Keratinocyte (primary cell): ENCODE results near the gene PIH1D1. TPM values are rescaled to one million over a fixed set of nuclear protein-coding genes. Genes with fewer than 3 reads are reported as not detected.

ENCODE experiments used
- DNase-seq: peaks from one replicate; pipeline ENCODE4 v3.0.0-alpha.2; 2011; ENCODE audit warnings: low read depth, missing footprints, low spot score
- FAIRE-seq: peaks from 2 replicates; lab custom pipeline; 2011; peaks lifted over from hg19 to GRCh38; lab: Jason Lieb, UNC
- H2AFZ ChIP-seq: 2 replicates; pipeline ENCODE4 v1.6.0; 2012; ENCODE audit warnings: low read length, control low read depth, inconsistent platforms; ENCODE audit not compliant: control insufficient read depth
- H3K27ac ChIP-seq: 2 replicates; pipeline ENCODE4 v1.5.1; 2011; ENCODE audit warnings: low read length; ENCODE audit not compliant: control insufficient read depth, insufficient read depth
- H3K27me3 ChIP-seq: 3 replicates; pipeline ENCODE4 v1.6.0; 2011; ENCODE audit warnings: low read length; ENCODE audit not compliant: control insufficient read depth, insufficient read depth; ENCODE audit errors: extremely low read depth
- H3K36me3 ChIP-seq, 2 experiments: 2 replicates in 1 of 2; 3 replicates in 1 of 2; pipeline ENCODE4 v1.5.1; 2011; ENCODE audit warnings: low read length in 2 of 2, mild to moderate bottlenecking in 1 of 2; ENCODE audit not compliant: control insufficient read depth in 2 of 2, insufficient read depth in 2 of 2; ENCODE audit errors: extremely low read depth in 1 of 2
- H3K4me1 ChIP-seq: 3 replicates; pipeline ENCODE4 v1.5.1; 2011; ENCODE audit warnings: low read length; ENCODE audit not compliant: control insufficient read depth, insufficient read depth; ENCODE audit errors: extremely low read depth
- H3K4me2 ChIP-seq: 3 replicates; pipeline ENCODE4 v1.6.0; 2011; ENCODE audit warnings: low read depth, low read length; ENCODE audit not compliant: control insufficient read depth, insufficient read depth; ENCODE audit errors: extremely low read depth
- H3K4me3 ChIP-seq, 3 experiments: fragments of 200-600 bp in 1 of 3; sonication (generic) in 1 of 3; 2 replicates in 2 of 3; 3 replicates in 1 of 3; pipeline ENCODE4 v1.5.1; 2011 to 2016; ENCODE audit warnings: low read length in 3 of 3, mild to moderate bottlenecking in 3 of 3, control low read depth in 2 of 3, inconsistent platforms in 1 of 3, low read depth in 1 of 3, mixed read lengths in 1 of 3, mixed run types in 1 of 3, moderate library complexity in 1 of 3; ENCODE audit not compliant: control insufficient read depth in 2 of 3, insufficient read depth in 2 of 3; ENCODE audit errors: extremely low read depth in 1 of 3
- H3K79me2 ChIP-seq: 2 replicates; pipeline ENCODE4 v1.6.0; 2012; ENCODE audit warnings: low read length; ENCODE audit not compliant: control insufficient read depth, insufficient read depth
- H3K9ac ChIP-seq: 3 replicates; pipeline ENCODE4 v1.6.0; 2011; ENCODE audit warnings: low read length; ENCODE audit not compliant: control insufficient read depth, insufficient read depth; ENCODE audit errors: extremely low read depth
- H3K9me1 ChIP-seq: 3 replicates; pipeline ENCODE4 v1.6.0; 2011; ENCODE audit warnings: low read length; ENCODE audit not compliant: control insufficient read depth, insufficient read depth; ENCODE audit errors: extremely low read depth
- H3K9me3 ChIP-seq: 2 replicates; pipeline ENCODE4 v1.5.1; 2012; ENCODE audit warnings: low read depth, low read length; ENCODE audit not compliant: control insufficient read depth
- H4K20me1 ChIP-seq: 3 replicates; pipeline ENCODE4 v1.6.0; 2011; ENCODE audit warnings: low read length; ENCODE audit not compliant: control insufficient read depth, insufficient read depth; ENCODE audit errors: extremely low read depth
- CTCF ChIP-seq, 3 experiments: IDR thresholded peaks in 1 of 3; conservative IDR thresholded peaks in 1 of 3; optimal IDR thresholded peaks in 1 of 3; 2 replicates in 2 of 3; 3 replicates in 1 of 3; pipeline versions ENCODE3 to v1.5.1; 2011; ENCODE audit warnings: low read length in 3 of 3, mild to moderate bottlenecking in 3 of 3, moderate library complexity in 2 of 3, control low read depth in 1 of 3, inconsistent platforms in 1 of 3; ENCODE audit not compliant: insufficient read depth in 2 of 3; ENCODE audit errors: extremely low read depth in 1 of 3
- EZH2 ChIP-seq: IDR thresholded peaks from one replicate; pipeline ENCODE4 v1.6.1; 2012; ENCODE audit warnings: inconsistent platforms, mild to moderate bottlenecking, low read length, moderate library complexity
- dilution Hi-C: fragments of 300-500 bp; cut with MboI; formaldehyde crosslinking; loops from one replicate; pipeline ENCODE4 v1.7.0; 2020; ENCODE audit warnings: low sequenced_read_pairs; ENCODE audit not compliant: extremely low pct_ligation_motif_present
- polyA plus RNA-seq, 5 experiments: library from polyadenylated mRNA; depleted of rRNA in 3 of 5; stranded (reverse) in 3 of 5; stranded (forward) in 1 of 5; unstranded in 1 of 5; fragments of >200 nt; gene quantifications; 1 replicate in 1 of 5; 2 replicates in 3 of 5; 3 replicates in 1 of 5; pipeline versions ENCODE4 v1.2.1 to v1.2.3, GENCODE V29; 2011 to 2012; ENCODE audit warnings: missing spikeins in 2 of 5, low read depth in 1 of 5, low replicate concordance in 1 of 5

Gene PIH1D1
- polyA plus RNA-seq, 1 donor (not counting 4 experiments of a cell fraction or from before 2014, with no cell fraction given): 37.8 TPM

- no peak overlapping the region for H3K9ac ChIP-seq
- TF ChIP-seq EZH2 (no peak), CTCF (optimal IDR thresholded peaks at IDR 0.05 in 1 of 3, IDR thresholded peaks at IDR 0.05 in 1 of 3, conservative IDR thresholded peaks at IDR 0.05 in 1 of 3; ENCODE audit: extremely low read depth in 1 of 3, insufficient read depth in 2 of 3, low read length in 3 of 3) (no peak)
- H3K4me2 ChIP-seq: no peak overlapping the region
- DNase-seq (no peak), FAIRE-seq (no peak)
- H3K27ac ChIP-seq: no peak overlapping the region
- H3K79me2 ChIP-seq: no peaks in the 10 kb centered on the region
- H2AFZ ChIP-seq: no peak overlapping the region
- H3K27me3 ChIP-seq: peaks cover 4% of the 10 kb centered on the region
- H3K9me3 ChIP-seq: no peaks in the 10 kb centered on the region
- no peaks in the 10 kb centered on the region for H4K20me1 ChIP-seq
- H3K9me1 ChIP-seq: no peaks in the 10 kb centered on the region
- H3K4me1 ChIP-seq: peaks cover 17% of the 10 kb centered on the region
- H3K36me3 ChIP-seq: no peaks in the 10 kb centered on the region
- H3K4me3 ChIP-seq: no peak overlapping the region
- dilution Hi-C loops: no loop called here
Measured at GRCh38 chr19:49472936-49473335, 21.3 kb upstream of the PIH1D1 start.

- Histone ChIP-seq H3K9ac (no peak overlapping the region), H3K27me3 (peaks cover 4% of the 10 kb centered on the region), H3K36me3 (peaks cover 0 to 2% of the 10 kb centered on the region in 2 experiments), H3K27ac (no peak overlapping the region), H3K4me1 (peaks cover 18% of the 10 kb centered on the region), H3K4me2 (no peak overlapping the region), H3K79me2 (no peaks in the 10 kb centered on the region), H3K9me3 (no peaks in the 10 kb centered on the region), H2AFZ (no peak overlapping the region), H3K4me3 (no peak overlapping the region), H4K20me1 (no peaks in the 10 kb centered on the region), H3K9me1 (no peaks in the 10 kb centered on the region)
- dilution Hi-C loops: no loop called here
- TF ChIP-seq CTCF (optimal IDR thresholded peaks at IDR 0.05 in 1 of 3, IDR thresholded peaks at IDR 0.05 in 1 of 3, conservative IDR thresholded peaks at IDR 0.05 in 1 of 3; ENCODE audit: extremely low read depth in 1 of 3, insufficient read depth in 2 of 3, low read length in 3 of 3) (no peak), EZH2 (no peak)
- DNase-seq: no peak
- no peak for FAIRE-seq
Measured at GRCh38 chr19:49470615-49470978, 19.0 kb upstream of the PIH1D1 start.
